GM21390 (cell line): ENCODE results near the gene SAMD3.
A peak's percentile ranks its signal among the peaks of the same experiment; 100 is the strongest.
"Not testable (repeated sequence)": the region's sequence is repeated elsewhere in the genome, so short reads cannot be mapped to it uniquely, and the experiment has no call there.

Experiments used
- ATAC-seq: cut with Tn5 transposase; IDR thresholded peaks from one replicate; pipeline ENCODE4 v1.9.1; 2021; ENCODE audit not compliant: unreplicated experiment

The SAMD3 gene

GRCh38 chr6:130134582-130134981, 88.2 kb downstream of the SAMD3 start:
- ATAC-seq: no peak

- ATAC-seq: peak; percentile 84
These were observed 90.5 kb downstream of the SAMD3 start for GRCh38 chr6:130132286-130132701.

- ATAC-seq: no peak
These were observed 92.9 kb downstream of the SAMD3 start for GRCh38 chr6:130129762-130130246.

GRCh38 chr6:130128326-130128725, 94.4 kb downstream of the SAMD3 start:
- ATAC-seq: no peak

- ATAC-seq: no peak
These were observed 95.6 kb downstream of the SAMD3 start for GRCh38 chr6:130127195-130127594.

GRCh38 chr6:130122243-130122642, 100.5 kb downstream of the SAMD3 start:
- no peak for ATAC-seq

- no peak for ATAC-seq
These were observed 102.0 kb downstream of the SAMD3 start for GRCh38 chr6:130120731-130121130.

- no peak for ATAC-seq
These were observed 103.5 kb downstream of the SAMD3 start for GRCh38 chr6:130119211-130119610.

- ATAC-seq: no peak
These were observed 104.5 kb downstream of the SAMD3 start for GRCh38 chr6:130118236-130118635.

DNA sequence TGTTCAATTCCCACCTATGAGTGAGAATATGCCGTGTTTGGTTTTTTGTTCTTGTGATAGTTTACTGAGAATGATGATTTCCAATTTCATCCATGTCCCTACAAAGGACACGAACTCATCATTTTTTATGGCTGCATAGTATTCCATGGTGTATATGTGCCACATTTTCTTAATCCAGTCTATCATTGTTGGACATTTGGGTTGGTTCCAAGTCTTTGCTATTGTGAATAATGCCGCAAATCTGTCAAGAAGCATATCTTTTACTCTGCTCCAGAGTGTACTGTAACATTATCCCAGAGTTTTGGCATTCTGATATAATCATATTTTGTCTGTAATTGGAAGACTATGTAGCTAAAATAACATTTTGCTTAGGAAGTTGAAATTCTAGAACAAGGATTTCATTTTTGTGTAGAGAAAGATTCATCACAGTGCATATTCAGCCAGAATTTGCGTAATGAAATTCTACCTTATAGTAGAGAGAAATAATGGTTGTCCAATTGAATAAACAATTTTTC, 105.5 kb downstream of the SAMD3 start:
- ATAC-seq: not testable (repeated sequence)

DNA sequence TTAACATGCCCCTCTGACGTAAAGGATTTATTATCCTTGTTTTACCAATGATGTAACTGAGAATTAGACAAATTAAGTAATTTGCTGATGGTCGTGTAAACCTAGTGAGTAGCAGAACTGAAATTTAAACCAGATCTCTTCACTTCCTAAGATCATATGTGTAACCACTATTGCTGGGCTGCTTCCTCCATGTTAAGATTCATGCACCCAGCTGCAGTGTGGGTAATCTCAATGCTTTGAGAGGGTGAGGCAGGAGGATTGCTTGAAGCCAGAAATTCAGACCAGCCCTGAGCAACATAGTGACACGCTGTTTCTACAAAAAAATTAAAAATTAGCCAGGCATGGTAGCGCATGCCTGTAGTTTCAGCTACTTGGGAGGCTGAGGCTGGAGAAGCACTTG, 106.5 kb downstream of the SAMD3 start:
- peak; percentile 44 for ATAC-seq

GRCh38 chr6:130115036-130115435, 107.7 kb downstream of the SAMD3 start:
- peak; percentile 94 for ATAC-seq

GRCh38 chr6:130113201-130113710, 109.5 kb downstream of the SAMD3 start:
- no peak for ATAC-seq

GRCh38 chr6:130111031-130111430, 111.7 kb downstream of the SAMD3 start:
- no peak for ATAC-seq

DNA sequence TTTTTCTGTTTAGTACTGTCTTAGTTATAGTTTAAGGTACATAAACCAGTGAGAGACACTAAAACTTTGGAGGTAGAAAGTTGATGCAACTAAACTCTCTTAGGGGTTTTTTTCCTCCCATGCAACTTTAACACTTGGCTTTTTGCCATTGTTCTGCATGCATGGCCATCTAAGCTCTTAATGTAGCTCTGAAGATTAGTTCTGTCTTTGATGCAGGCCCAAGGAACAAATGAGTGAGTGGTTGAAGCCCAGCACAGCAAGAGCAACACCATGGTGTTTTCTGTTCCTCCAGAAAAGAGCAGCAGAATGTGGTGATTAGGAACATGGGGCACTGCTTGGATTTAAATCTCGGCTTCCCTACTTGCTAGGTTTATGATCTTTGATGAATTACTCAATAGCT, 115.0 kb downstream of the SAMD3 start:
- no peak for ATAC-seq

GRCh38 chr6:130105996-130106704, 116.6 kb downstream of the SAMD3 start:
- peak; percentile 96 for ATAC-seq

DNA sequence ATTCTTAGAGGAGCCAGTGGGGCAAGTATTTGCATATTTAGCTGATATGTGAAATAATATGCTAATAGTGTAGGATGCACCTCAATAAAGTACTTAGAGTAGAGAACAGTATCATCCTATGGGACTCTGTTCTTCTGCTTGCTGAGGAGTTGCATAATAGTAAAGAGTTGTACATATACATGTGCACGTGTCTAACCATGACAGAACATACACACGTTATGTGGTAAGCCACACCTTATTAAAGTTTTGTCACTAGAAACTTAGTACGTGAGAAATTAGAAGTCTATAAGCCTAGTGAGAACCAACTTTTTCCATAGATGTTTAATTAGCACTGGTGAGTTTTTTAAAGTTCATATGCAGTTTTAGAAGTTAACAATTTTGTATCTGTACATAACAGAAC, 123.6 kb downstream of the SAMD3 start:
- ATAC-seq: no peak

DNA sequence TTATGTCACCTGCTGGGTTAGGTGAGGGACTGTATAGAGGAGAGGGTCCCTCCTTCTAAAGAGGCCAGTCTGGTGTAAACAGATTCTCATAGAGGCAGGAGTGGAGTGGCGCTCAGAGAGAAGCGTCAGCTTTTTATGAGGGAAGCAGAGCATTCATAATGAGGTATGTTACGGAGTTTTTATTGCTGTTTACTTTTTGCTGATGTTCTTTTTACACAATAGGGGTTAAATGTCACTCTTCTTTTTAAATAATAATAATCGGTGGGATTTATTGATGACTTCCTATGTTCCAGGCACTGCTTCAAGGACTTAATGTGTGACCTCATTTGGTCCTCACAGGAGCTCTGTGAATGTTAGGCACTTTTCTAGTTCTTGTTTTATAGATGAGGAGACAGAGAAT, 124.4 kb downstream of the SAMD3 start:
- no peak for ATAC-seq
